B cell (primary cell): ENCODE measurements around the gene BHLHE23. TPM values are rescaled to one million over a fixed set of nuclear protein-coding genes. Genes with fewer than 3 reads are reported as not detected.

Experiments
- ATAC-seq: fragments of 200-7000 bp; cut with Tn5 transposase; one replicate; pipeline ENCODE4 v1.10.0; 2021; ENCODE audit warnings: low read depth, mild to moderate bottlenecking, moderate number of reproducible peaks, moderate library complexity
- CTCF ChIA-PET: fragments of 350-600 bp; sonication (Branson Sonifier 250); formaldehyde crosslinking; loops from one replicate; lab custom pipeline; 2021; ENCODE audit warnings: antibody characterized with exemption, inconsistent platforms; lab: Charles Lee
- POLR2A ChIA-PET: fragments of 350-600 bp; sonication (Branson Sonifier 250); formaldehyde crosslinking; loops from one replicate; lab custom pipeline; 2021; ENCODE audit warnings: antibody characterized with exemption; lab: Charles Lee
- DNase-seq: peaks from one replicate; pipeline ENCODE4 v3.0.0; 2013
- H2AFZ ChIP-seq: 2 replicates; pipeline ENCODE4 v1.6.1; 2012; ENCODE audit warnings: mild to moderate bottlenecking, low read depth, low read length; ENCODE audit not compliant: insufficient read depth, poor library complexity, severe bottlenecking
- H3K27ac ChIP-seq, 2 donors: 1 replicate in 1 of 2; 2 replicates in 1 of 2; pipeline ENCODE4 v1.5.1; 2012 to 2013; ENCODE audit warnings: low read length in 2 of 2, mild to moderate bottlenecking in 2 of 2, moderate library complexity in 1 of 2
- H3K27me3 ChIP-seq, 4 experiments: fragments of 200-600 bp in 1 of 4; sonication (generic) in 1 of 4; replicated peaks in 1 of 4; 1 replicate in 2 of 4; 2 replicates in 2 of 4; pipeline versions ENCODE4 v1.6.1 to v1.7.0; 2013 to 2016; ENCODE audit warnings: low read length in 3 of 4, mild to moderate bottlenecking in 2 of 4, mixed read lengths in 1 of 4, moderate library complexity in 1 of 4; ENCODE audit not compliant: insufficient read depth in 4 of 4, control insufficient read depth in 3 of 4; ENCODE audit errors: control extremely low read depth in 1 of 4
- H3K36me3 ChIP-seq, 2 experiments: replicated peaks in 1 of 2; 1 replicate in 1 of 2; 2 replicates in 1 of 2; pipeline versions ENCODE4 v1.6.1 to v1.7.1; 2013; ENCODE audit warnings: low read length in 1 of 2; ENCODE audit not compliant: insufficient read depth in 2 of 2, control insufficient read depth in 1 of 2; ENCODE audit errors: control extremely low read depth in 1 of 2, extremely low read depth in 1 of 2
- H3K4me1 ChIP-seq, 2 donors: fragments of 200-600 bp in 1 of 2; sonication (generic) in 1 of 2; 1 replicate in 1 of 2; 2 replicates in 1 of 2; pipeline versions ENCODE4 v1.5.1 to v1.6.1; 2013 to 2017; ENCODE audit warnings: low read length in 2 of 2; ENCODE audit not compliant: control insufficient read depth in 2 of 2, insufficient read depth in 2 of 2
- H3K4me2 ChIP-seq: replicated peaks from 2 replicates; pipeline ENCODE3; 2012; ENCODE audit warnings: mild to moderate bottlenecking, low read depth, low read length; ENCODE audit not compliant: poor library complexity, severe bottlenecking
- H3K4me3 ChIP-seq, 5 experiments: fragments of 200-600 bp in 1 of 5; sonication (generic) in 1 of 5; 1 replicate in 3 of 5; 2 replicates in 2 of 5; pipeline versions ENCODE4 v1.5.1 to v1.7.0; 2011 to 2016; ENCODE audit warnings: low read length in 4 of 5, mild to moderate bottlenecking in 4 of 5, low read depth in 2 of 5, control low read depth in 1 of 5, moderate library complexity in 1 of 5; ENCODE audit not compliant: insufficient read depth in 1 of 5; ENCODE audit errors: control extremely low read depth in 1 of 5, extremely low read depth in 1 of 5
- H3K79me2 ChIP-seq: fragments of 200-600 bp; sonication (generic); one replicate; pipeline ENCODE4 v1.6.0; 2016; ENCODE audit warnings: low read length; ENCODE audit not compliant: control insufficient read depth, insufficient read depth
- H3K9ac ChIP-seq: fragments of 200-600 bp; sonication (generic); 2 replicates; pipeline ENCODE4 v1.6.1; 2017; ENCODE audit warnings: mild to moderate bottlenecking, low read length, moderate library complexity
- H3K9me3 ChIP-seq, 3 donors: one replicate each; pipeline versions ENCODE4 v1.6.1 to v1.7.1; 2013; ENCODE audit warnings: low read length in 2 of 3; ENCODE audit not compliant: control insufficient read depth in 2 of 3, insufficient read depth in 1 of 3; ENCODE audit errors: control extremely low read depth in 1 of 3
- H4K20me1 ChIP-seq: 2 replicates; pipeline ENCODE4 v1.6.0; 2012; ENCODE audit warnings: mild to moderate bottlenecking, low read length; ENCODE audit not compliant: insufficient read depth, control insufficient read depth, poor library complexity, severe bottlenecking
- H3K27ac Mint-ChIP-seq: one replicate; pipeline ENCODE4 v1.8.0; 2021; ENCODE audit warnings: mixed read lengths
- H3K27me3 Mint-ChIP-seq: one replicate; pipeline ENCODE4 v1.8.0; 2021; ENCODE audit warnings: mixed read lengths
- H3K4me1 Mint-ChIP-seq: one replicate; pipeline ENCODE4 v1.8.0; 2021; ENCODE audit warnings: mixed read lengths
- H3K4me3 Mint-ChIP-seq: one replicate; pipeline ENCODE4 v1.8.0; 2021; ENCODE audit warnings: mixed read lengths
- H3K9me3 Mint-ChIP-seq: one replicate; pipeline ENCODE4 v1.8.0; 2022; ENCODE audit warnings: mixed read lengths; ENCODE audit not compliant: insufficient read depth
- CTCF ChIP-seq: fragments of 200-600 bp; IDR thresholded peaks from one replicate; pipeline ENCODE4 v1.8.0; 2022; ENCODE audit warnings: antibody characterized with exemption, mild to moderate bottlenecking
- EZH2 ChIP-seq: IDR thresholded peaks from 2 replicates; pipeline ENCODE4 v1.6.1; 2012; ENCODE audit warnings: borderline replicate concordance, low read depth, mild to moderate bottlenecking, moderate library complexity, low read length; ENCODE audit not compliant: insufficient read depth, poor library complexity, severe bottlenecking
- WGBS: methylation state at CpG from one replicate; pipeline ENCODE4 v1.1.5; 2013; ENCODE audit warnings: missing lambda C conversion rate; ENCODE audit not compliant: insufficient coverage; 5-methylcytosine and 5-hydroxymethylcytosine counted together
- intact Hi-C: fragments of 100-400 bp; cut with micrococcal nuclease; formaldehyde crosslinking; loops from one replicate; pipeline ENCODE4 v1.10.0; 2022
- polyA plus RNA-seq: library from polyadenylated mRNA; depleted of rRNA; stranded (reverse); fragments of >200 nt; gene quantifications from 2 replicates; pipeline ENCODE4 v1.2.3, GENCODE V29; 2012
- total RNA-seq, 2 donors: library from RNA; stranded (reverse); fragments of 120-200 nt in 1 of 2; gene quantifications; 1 replicate in 1 of 2; 2 replicates in 1 of 2; pipeline versions ENCODE4 v1.2.3 to v1.2.4, GENCODE V29; 2013 to 2022

BHLHE23 gene
- total and polyA plus RNA-seq, 2 donors (not counting 1 experiment from before 2014, with no cell fraction given) = not detected

GRCh38 chr20:62987114-62987513 is 19.6 kb downstream of the BHLHE23 start:
- Mint-ChIP-seq H3K4me1 (peaks cover 5% of the 10 kb centered on the region), H3K27me3 (peaks cover 44% of the 10 kb centered on the region), H3K27ac (no peak overlapping the region), H3K9me3 (no peaks in the 10 kb centered on the region), H3K4me3 (no peak overlapping the region)
- Histone ChIP-seq H4K20me1 (no peaks in the 10 kb centered on the region), H3K9ac (no peak overlapping the region), H3K9me3 (no peaks in the 10 kb centered on the region), H3K4me1 (peaks cover 12% of the 10 kb centered on the region in 2 donors), H3K4me3 (no peak overlapping the region), H3K36me3 (no peaks in the 10 kb centered on the region), H3K79me2 (no peaks in the 10 kb centered on the region), H3K27ac (no peak overlapping the region), H3K4me2 (no peak overlapping the region), H3K27me3 (peaks cover 0 to 52% (median 5%) of the 10 kb centered on the region in 4 experiments), H2AFZ (no peak overlapping the region)
- TF ChIP-seq CTCF (no peak), EZH2 (no peak)
- ATAC-seq = no peak
- intact Hi-C loops = no loop called here
- DNase-seq = no peak
- POLR2A ChIA-PET = no interaction called here
- CTCF ChIA-PET = interaction anchor here (0.9 to 1.2 kb wide), 4 partner anchors 9 to 22 kb away, joined by 3 to 5 read pairs (median 3); no protein-coding TSS in a partner anchor
- 91% methylated on average over 6 of the region's 10 CpGs for WGBS

GRCh38 chr20:62986257-62986800 is 20.4 kb downstream of the BHLHE23 start:
- DNase-seq (no peak), ATAC-seq (no peak)
- no peak for TF ChIP-seq CTCF
- TF ChIP-seq EZH2 = no peak
- intact Hi-C loops = no loop called here
- Mint-ChIP-seq H3K4me1 (peaks cover 10% of the 10 kb centered on the region), H3K9me3 (no peaks in the 10 kb centered on the region), H3K4me3 (no peak overlapping the region), H3K27ac (no peak overlapping the region), H3K27me3 (peaks cover 44% of the 10 kb centered on the region)
- Histone ChIP-seq H3K36me3 (no peaks in the 10 kb centered on the region), H3K4me2 (no peak overlapping the region), H3K79me2 (no peaks in the 10 kb centered on the region), H3K9me3 (peaks cover 0 to 6% (median 0%) of the 10 kb centered on the region in 3 donors), H3K4me1 (peaks cover 19% of the 10 kb centered on the region in 2 donors), H3K27me3 (peaks cover 0 to 59% (median 11%) of the 10 kb centered on the region in 4 experiments), H2AFZ (no peak overlapping the region), H3K9ac (no peak overlapping the region), H4K20me1 (no peaks in the 10 kb centered on the region), H3K4me3 (no peak overlapping the region), H3K27ac (no peak overlapping the region)
- WGBS = 100% methylated on average over 3 of the region's 6 CpGs
- ChIA-PET CTCF (no interaction called here), POLR2A (no interaction called here)
